22Rv1 (cell line): Measurements from ENCODE around the gene ERI3.
A peak's percentile ranks its signal among the peaks of the same experiment; 100 is the strongest.

Experiments
- H3K27ac ChIP-seq: fragments of 450-650 bp; 2 replicates; pipeline ENCODE4 v1.5.1; 2017
- ZFX ChIP-seq: fragments of 450-650 bp; IDR thresholded peaks from 2 replicates; pipeline ENCODE4 v1.6.1; 2017; ENCODE audit warnings: antibody characterized with exemption, borderline replicate concordance
- TF ChIP-seq, protein P1 (sequence below): fragments of 450-650 bp; IDR thresholded peaks from 2 replicates; pipeline ENCODE4 v1.5.1; 2017; ENCODE audit warnings: mild to moderate bottlenecking

Gene ERI3

DNA sequence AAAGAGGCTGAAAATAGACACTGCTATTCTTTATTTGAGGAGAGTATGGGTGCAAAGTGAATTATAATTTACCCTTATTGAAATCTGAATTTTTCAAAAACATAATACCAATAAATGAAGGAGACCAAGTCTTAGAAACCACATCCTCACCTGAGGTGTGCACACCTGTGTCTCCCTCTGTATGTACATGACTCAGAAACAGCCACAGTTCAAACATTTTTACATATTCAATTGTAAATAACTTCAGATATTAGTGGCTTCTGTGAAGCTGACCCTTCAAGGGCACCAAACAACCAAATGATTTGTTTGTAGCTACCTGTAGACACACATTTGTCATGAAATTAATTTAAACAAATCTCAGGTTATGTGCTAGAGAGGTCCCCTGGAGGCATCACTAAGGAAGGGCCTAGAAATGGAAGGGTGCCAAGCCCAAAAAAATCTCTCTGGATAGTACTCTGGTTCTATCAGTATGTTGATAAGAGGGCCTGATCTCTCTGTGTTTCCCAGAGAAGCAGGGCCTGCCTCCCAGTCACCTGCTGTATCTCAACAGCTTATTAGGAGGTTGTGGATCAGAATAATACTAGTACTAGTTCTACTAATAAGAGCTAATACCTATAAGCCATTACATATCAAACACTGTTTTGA, 28.1 kb downstream of the ERI3 start:
- no peak for TF ChIP-seq ZFX
- TF ChIP-seq, protein P1, sequence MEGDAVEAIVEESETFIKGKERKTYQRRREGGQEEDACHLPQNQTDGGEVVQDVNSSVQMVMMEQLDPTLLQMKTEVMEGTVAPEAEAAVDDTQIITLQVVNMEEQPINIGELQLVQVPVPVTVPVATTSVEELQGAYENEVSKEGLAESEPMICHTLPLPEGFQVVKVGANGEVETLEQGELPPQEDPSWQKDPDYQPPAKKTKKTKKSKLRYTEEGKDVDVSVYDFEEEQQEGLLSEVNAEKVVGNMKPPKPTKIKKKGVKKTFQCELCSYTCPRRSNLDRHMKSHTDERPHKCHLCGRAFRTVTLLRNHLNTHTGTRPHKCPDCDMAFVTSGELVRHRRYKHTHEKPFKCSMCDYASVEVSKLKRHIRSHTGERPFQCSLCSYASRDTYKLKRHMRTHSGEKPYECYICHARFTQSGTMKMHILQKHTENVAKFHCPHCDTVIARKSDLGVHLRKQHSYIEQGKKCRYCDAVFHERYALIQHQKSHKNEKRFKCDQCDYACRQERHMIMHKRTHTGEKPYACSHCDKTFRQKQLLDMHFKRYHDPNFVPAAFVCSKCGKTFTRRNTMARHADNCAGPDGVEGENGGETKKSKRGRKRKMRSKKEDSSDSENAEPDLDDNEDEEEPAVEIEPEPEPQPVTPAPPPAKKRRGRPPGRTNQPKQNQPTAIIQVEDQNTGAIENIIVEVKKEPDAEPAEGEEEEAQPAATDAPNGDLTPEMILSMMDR = no peak
- H3K27ac ChIP-seq = peak overlapping the region; percentile 77

DNA sequence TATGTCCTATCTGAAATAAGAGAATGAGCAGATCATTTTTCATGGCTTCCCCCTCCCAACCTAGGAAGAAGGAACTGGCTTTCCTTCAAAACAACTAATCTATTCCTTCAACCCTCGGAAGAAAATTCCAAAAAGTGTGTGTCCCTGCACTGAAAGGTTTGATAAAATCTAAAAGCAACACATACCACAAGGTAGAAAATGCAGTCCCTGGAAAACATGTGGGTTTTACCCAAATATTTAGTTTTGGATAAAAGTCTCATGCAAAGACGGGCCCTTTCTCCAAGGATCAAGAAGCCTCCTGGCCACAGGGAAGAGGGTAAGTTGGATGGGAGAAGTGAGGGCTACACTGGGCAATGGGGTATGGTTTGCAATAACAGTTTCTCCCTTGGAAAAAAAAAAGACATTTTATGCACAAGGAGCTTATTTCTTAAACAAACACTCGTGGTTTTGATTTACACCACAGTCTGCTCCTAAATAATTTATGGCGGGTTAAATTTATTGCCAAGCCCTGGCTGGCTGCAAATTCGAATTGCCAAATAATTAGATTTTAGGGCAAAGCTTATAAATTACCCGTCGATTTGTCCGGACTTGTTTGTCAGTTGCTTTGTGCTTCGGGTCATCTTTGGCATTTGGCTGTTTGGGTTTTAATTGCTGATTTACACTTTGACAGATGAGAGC, 28.9 kb downstream of the ERI3 start:
- no peak overlapping the region; the same call in 1 of the 2 replicates for H3K27ac ChIP-seq
- no peak for TF ChIP-seq ZFX
- TF ChIP-seq, protein P1 = no peak

DNA sequence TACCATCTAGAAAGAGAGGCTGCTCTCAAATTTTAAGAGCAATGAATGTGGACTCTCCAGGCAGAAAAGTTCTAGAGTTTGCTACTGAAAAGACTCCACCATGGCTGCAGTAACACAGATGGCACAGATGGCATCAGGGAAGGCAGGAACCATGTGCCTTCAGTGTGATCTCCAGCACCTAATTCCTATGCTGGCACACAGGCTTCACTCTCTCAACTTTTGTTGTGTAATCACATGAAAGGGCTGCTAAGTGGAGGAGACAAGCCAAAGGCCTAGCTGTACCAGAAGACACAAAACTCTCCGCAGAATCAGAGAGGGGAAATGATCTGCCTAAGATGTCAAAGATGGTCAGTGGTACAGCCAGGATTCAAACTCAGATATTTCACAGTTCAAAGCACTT, 31.1 kb downstream of the ERI3 start:
- TF ChIP-seq ZFX = no peak

DNA sequence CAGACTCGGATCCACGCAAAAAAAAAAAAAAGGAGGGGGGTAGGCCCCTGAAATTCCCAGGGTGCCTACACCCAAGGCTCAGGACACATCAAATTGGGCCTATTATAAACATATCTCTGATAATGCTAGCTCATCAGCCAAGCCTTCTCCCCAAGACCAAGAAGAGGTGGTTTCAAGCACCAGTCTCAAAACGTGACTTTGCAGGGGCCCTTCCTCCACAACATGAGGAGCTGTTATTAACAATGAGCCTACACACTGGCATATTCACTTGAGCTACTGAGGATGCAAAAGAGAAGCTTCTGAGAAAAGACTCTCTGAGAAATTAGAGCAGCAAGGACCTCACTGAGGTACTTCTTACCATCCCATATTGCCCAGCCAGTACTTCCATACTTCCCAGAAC, 32.7 kb downstream of the ERI3 start:
- no peak overlapping the region for H3K27ac ChIP-seq
- TF ChIP-seq, protein P1 = no peak
- no peak for TF ChIP-seq ZFX

More for the DNA sequence above, 31.1 kb downstream of the ERI3 start:
- no peak overlapping the region for H3K27ac ChIP-seq

DNA sequence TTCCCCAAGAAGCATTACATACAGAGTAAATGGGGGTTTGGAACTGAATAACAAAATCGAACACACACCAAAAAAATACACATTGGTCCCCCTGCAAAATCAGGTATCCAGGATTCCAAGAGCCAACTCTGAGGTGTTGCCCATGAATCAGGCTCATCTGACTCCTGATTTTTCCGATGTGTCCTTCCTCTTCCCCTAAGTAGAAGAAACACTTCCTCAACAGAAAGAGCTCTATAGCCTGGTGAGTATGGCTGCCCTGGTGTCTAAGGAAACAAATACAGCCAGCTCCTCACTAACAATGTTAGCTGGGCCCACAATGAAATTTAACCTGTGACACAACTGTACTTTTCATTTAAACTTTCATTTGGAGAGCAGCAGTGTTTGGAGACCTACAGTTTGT, 33.6 kb downstream of the ERI3 start:
- H3K27ac ChIP-seq = no peak overlapping the region

DNA sequence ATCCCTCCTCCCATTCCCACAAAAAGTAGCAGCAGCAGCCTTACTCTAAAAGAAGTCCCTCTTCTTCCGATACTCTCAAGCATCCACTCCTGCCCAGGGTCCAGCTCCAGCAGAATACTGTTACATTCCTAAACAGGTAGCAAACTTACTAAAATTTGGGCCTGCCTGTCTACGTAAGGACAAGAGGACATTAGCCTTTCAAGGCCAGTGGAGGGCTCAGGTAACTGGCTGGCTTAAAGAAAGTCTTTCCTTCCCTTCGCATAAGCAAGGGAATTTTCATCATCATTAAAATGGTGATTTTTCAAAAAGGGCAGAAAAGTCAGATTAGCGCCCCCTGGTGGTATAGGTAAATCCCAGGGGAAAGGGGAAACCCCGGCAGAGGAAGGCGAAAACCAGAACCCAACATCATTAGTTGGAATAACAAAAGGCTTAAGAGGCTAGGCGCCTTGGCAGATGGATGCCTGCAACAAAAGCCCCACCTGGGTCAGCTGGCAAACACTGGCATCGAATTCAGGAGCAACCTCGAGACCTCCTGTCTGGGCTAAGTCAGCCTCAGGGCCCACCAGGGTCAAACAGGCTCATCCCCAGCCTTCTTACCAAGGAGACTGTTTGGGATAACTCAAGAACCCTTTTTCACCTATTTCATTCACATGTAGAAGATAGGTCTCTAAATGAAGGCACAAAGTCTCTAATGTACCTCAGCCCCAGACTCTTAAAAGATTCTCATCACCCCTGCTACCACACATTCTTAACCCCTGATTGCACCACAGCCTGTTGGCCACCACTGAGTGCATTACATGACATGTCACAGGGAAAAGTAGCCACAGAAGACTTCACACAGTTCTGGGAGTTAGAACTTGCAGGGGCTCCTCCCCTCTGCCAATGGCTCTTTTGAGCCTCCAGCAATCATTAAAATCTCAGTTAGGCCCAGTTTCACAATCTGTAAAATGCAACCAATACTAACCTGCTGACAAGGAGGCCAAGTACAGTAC, 36.7 kb downstream of the ERI3 start:
- H3K27ac ChIP-seq = no peak overlapping the region
- TF ChIP-seq, protein P1 = peak; percentile 91
- no peak for TF ChIP-seq ZFX

More for the DNA sequence above, 33.6 kb downstream of the ERI3 start:
- TF ChIP-seq, protein P1 = no peak
- TF ChIP-seq ZFX = no peak

DNA sequence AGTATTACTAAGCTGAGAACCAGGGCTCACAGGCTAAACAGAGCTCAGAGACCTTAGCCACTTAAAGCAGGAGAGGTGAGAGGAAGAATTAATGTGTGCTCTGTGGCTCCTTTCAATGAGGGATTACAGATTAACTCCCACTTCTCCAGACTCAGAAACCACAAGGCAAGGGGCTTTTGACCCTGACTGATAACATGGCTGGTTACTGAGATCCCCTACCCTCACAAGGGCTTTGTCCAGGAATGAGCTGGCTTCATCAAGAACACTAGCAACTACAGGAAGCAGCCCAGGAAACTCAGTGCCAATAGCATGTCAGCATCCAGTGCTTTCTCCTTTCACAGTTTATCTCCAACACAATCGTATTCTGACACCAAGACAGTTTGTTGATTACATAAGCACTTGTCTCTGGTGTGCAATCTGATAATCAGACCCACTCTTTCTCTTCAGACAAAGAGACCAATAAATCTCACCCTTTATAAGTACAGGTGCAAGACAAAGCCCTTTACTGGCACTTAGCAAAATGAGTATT, 38.8 kb downstream of the ERI3 start:
- TF ChIP-seq, protein P1 = no peak
- no peak for TF ChIP-seq ZFX
- no peak overlapping the region for H3K27ac ChIP-seq
